Astrocyte of the cerebellum (primary cell): ENCODE data around the gene VEGFB.

Experiments used
- DNase-seq: peaks from one replicate; pipeline ENCODE4 v3.0.0-alpha.2; 2011; ENCODE audit warnings: low read depth
- H3K4me3 ChIP-seq: 2 replicates; pipeline ENCODE4 v1.5.1; 2011; ENCODE audit warnings: mild to moderate bottlenecking, low read depth, low read length, moderate library complexity
- in situ Hi-C: cut with HindIII; loops from 2 replicates; pipeline ENCODE4 v1.10.0; 2017; ENCODE audit warnings: low sequenced_read_pairs
- TF ChIP-seq, protein P1 (sequence below): IDR thresholded peaks from 2 replicates; pipeline ENCODE4 v1.5.1; 2012; ENCODE audit warnings: low read length, low read depth, moderate library complexity, mild to moderate bottlenecking; ENCODE audit errors: missing control alignments

Gene VEGFB

DNA sequence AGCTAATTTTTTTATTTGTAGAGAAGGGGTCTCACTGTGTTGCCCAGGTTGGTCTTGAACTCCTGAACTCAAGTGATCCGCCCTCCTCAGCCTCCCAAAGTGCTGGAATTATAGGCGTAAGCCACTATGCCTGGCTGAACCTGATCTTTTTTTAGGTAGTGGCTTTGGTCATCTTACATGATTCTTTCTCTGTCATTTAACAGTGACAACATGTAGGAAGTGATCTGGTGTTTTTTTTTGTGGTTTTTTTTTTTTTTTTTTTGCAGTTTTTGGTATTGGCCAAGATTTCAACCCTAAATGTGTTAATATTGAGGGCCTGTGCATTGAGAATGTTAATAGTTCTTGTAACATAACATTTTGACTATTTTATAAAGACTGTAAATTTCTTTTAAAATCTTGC lies 35.9 kb upstream of the VEGFB start:
- in situ Hi-C loops, result no loop called here
- TF ChIP-seq, protein P1, sequence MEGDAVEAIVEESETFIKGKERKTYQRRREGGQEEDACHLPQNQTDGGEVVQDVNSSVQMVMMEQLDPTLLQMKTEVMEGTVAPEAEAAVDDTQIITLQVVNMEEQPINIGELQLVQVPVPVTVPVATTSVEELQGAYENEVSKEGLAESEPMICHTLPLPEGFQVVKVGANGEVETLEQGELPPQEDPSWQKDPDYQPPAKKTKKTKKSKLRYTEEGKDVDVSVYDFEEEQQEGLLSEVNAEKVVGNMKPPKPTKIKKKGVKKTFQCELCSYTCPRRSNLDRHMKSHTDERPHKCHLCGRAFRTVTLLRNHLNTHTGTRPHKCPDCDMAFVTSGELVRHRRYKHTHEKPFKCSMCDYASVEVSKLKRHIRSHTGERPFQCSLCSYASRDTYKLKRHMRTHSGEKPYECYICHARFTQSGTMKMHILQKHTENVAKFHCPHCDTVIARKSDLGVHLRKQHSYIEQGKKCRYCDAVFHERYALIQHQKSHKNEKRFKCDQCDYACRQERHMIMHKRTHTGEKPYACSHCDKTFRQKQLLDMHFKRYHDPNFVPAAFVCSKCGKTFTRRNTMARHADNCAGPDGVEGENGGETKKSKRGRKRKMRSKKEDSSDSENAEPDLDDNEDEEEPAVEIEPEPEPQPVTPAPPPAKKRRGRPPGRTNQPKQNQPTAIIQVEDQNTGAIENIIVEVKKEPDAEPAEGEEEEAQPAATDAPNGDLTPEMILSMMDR, result no peak
- H3K4me3 ChIP-seq, result no peak overlapping the region
- no peak for DNase-seq

DNA sequence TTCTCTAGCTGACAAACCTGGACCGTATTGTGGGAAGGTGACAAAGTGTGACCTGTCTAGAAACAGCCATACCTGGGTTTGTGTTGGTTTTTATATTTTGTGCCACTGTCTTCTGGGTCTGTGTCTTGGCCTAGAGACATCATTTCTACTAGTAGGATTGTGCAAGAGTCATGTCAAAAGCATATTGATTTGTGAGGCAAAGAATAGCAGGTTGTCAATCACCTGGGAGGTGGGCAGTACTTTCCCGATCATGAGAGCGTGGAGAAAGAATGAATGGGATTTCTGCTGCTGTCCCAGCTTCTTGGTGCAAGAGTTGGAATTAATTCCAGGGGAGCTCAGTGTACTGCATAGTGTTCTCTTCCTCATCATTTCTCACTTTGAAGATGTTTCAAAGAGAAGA lies 32.8 kb upstream of the VEGFB start:
- TF ChIP-seq, protein P1, result no peak
- in situ Hi-C loops, result loop anchor here (10.0 to 25.0 kb wide), 2 partner anchors 73 to 436 kb away; no protein-coding TSS in a partner anchor
- no peak for DNase-seq
- H3K4me3 ChIP-seq, result no peak overlapping the region

DNA sequence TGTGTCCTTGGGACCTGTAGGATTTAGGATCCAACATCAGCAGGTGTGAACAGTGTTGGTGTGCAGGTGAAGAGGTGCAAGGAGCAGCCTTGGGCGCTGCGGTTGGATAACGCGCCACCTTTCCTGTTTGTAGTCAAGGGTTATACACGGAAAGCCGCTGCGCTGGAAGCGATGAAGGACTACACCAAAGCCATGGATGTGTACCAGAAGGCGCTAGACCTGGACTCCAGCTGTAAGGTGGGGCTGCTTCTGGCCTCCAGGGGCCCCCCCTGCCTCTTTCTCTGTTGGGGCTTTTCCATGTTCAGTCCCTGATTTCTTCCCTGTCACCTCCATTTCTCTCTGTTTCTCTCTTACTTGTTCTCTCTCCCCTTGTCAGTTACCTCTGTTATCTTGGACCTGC lies 31.4 kb upstream of the VEGFB start:
- in situ Hi-C loops, result loop anchor here (10.0 to 25.0 kb wide), 2 partner anchors 72 to 434 kb away; no protein-coding TSS in a partner anchor
- TF ChIP-seq, protein P1, result no peak
- DNase-seq, result no peak
- H3K4me3 ChIP-seq, result no peak overlapping the region

DNA sequence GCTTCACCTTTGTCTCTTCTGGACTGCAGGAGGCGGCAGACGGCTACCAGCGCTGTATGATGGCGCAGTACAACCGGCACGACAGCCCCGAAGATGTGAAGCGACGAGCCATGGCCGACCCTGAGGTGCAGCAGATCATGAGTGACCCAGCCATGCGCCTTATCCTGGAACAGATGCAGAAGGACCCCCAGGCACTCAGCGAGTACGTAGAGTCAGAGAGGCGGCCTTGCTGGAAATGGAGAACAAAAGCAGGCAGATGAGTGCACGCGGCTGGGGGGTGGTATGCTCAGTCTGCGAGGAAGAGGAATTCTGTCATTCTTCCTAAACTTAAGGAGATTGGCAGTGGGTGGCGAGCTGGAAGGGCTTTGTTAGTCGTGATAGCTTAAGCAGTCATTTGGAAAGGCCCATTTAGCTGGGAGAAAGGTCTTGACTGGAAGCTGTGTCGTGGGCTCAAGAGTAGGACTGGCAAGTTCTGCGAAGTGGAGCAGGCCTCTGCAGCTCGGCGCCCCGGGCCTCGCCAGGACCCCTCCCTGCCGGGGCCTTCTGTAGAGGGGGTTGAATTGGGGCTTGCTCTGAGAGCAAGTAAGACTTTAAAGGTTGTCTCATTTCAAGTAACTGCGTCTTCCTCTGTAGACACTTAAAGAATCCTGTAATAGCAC lies 30.8 kb upstream of the VEGFB start:
- DNase-seq, result no peak
- in situ Hi-C loops, result loop anchor here (10.0 to 25.0 kb wide), 2 partner anchors 71 to 434 kb away; no protein-coding TSS in a partner anchor
- no peak overlapping the region for H3K4me3 ChIP-seq
- TF ChIP-seq, protein P1, result no peak

DNA sequence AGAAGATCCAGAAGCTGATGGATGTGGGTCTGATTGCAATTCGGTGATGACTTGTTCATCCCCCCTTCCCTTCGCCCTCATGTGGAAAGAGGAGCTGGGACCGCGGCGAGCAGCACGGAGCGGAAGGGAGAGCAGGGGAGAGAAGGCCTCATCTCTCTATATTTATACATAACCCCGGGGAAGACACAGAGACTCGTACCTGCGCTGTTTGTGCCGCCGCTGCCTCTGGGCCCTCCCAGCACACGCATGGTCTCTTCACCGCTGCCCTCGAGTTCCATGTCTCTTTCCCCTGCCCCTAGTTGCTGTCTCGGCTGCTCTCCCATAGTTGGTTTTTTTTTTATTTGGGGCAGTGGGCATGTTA lies 30.3 kb upstream of the VEGFB start:
- in situ Hi-C loops, result loop anchor here (10.0 to 25.0 kb wide), 2 partner anchors 71 to 433 kb away; no protein-coding TSS in a partner anchor
- TF ChIP-seq, protein P1, result no peak
- no peak overlapping the region for H3K4me3 ChIP-seq
- no peak for DNase-seq

DNA sequence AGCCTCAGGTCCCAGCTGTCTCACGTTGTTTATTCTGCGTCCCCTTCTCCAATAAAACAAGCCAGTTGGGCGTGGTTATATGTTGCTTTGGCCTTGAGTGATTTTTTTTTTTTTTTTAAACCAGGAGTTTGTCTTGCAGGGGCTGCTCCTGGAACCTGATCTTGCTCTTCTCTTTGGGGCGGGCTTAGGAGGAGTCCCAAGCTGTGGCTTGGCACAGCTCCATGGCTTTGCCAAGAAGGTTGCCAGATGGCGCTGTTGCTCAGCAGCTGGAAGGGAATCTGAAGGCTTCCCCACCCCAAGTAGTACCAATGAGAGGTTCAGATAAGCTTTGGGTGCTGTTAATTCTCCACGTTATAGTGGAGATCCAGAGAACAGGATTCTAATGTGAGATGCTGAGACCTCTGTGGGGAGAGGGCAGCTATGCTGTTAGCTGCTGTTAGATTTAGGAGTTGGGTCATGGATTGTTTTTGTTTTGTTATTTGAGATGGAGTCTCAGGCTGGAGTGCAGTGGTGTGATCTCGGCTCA lies 29.9 kb upstream of the VEGFB start:
- no peak overlapping the region for H3K4me3 ChIP-seq
- TF ChIP-seq, protein P1, result peak; percentile 80
- in situ Hi-C loops, result loop anchor here (10.0 to 25.0 kb wide), 2 partner anchors 70 to 433 kb away; no protein-coding TSS in a partner anchor
- peak; percentile 94 for DNase-seq
